A549 (cell line): Measurements from ENCODE around the gene ZNF365. TPM values are rescaled to one million over a fixed set of nuclear protein-coding genes. Genes with fewer than 3 reads are reported as not detected.
A peak's percentile ranks its signal among the peaks of the same experiment; 100 is the strongest.

Experiments used
- ATAC-seq, 2 experiments: fragments of 200-7000 bp in 1 of 2; fragments of >200 bp in 1 of 2; cut with Nextera tagmentation in 1 of 2; cut with Tn5 transposase in 1 of 2; 3 replicates each; pipeline versions ENCODE4 v1.8.0 to v1.9.1; 2018 to 2020; ENCODE audit warnings: mild to moderate bottlenecking in 1 of 2, moderate library complexity in 1 of 2
- CTCF ChIA-PET: fragments of 300-600 bp; sonication (Branson Sonifier 250); formaldehyde crosslinking; extraction: SDS; loops from one replicate; lab custom pipeline; 2021; ENCODE audit warnings: antibody characterized with exemption, inconsistent platforms; lab: Yijun Ruan, JAX
- POLR2A ChIA-PET: fragments of 350-600 bp; formaldehyde crosslinking; extraction: SDS; loops from one replicate; lab custom pipeline; 2021; ENCODE audit warnings: antibody characterized with exemption, inconsistent platforms; lab: Yijun Ruan, JAX
- DNase-seq, 2 experiments: peaks; one replicate each; pipeline versions ENCODE4 v3.0.0 to v3.0.0-alpha.2; 2011 to 2016; ENCODE audit warnings: low read depth in 1 of 2, low spot score in 1 of 2
- FAIRE-seq: peaks from 2 replicates; lab custom pipeline; 2011; peaks lifted over from hg19 to GRCh38; lab: Jason Lieb, UNC
- H3K27ac ChIP-seq, 2 experiments: fragments of >200 bp; sonication (Bioruptor Twin); formaldehyde crosslinking; 3 replicates each; pipeline ENCODE4 v1.5.1; 2016 to 2017
- H3K4me1 ChIP-seq: fragments of >200 bp; sonication (Bioruptor Twin); formaldehyde crosslinking; 3 replicates; pipeline ENCODE4 v1.6.1; 2016
- H3K4me2 ChIP-seq: fragments of >200 bp; sonication (Bioruptor Twin); formaldehyde crosslinking; 3 replicates; pipeline ENCODE4 v1.6.1; 2016
- H3K4me3 ChIP-seq: fragments of >200 bp; sonication (Bioruptor Twin); formaldehyde crosslinking; 3 replicates; pipeline ENCODE4 v1.5.1; 2016
- H3K9me3 ChIP-seq: fragments of >200 bp; sonication (Bioruptor Twin); formaldehyde crosslinking; 3 replicates; pipeline ENCODE4 v1.6.1; 2016
- BHLHE40 ChIP-seq: IDR thresholded peaks from 2 replicates; pipeline ENCODE4 v1.6.1; 2012; ENCODE audit warnings: low read depth, low read length, inconsistent platforms
- EHF ChIP-seq: fragments of 250-450 bp; sonication (Bioruptor Pico); IDR thresholded peaks from 2 replicates; pipeline ENCODE4 v1.5.0; 2020; ENCODE audit warnings: mild to moderate bottlenecking
- EP300 ChIP-seq, 2 experiments: fragments of >200 bp; sonication (Bioruptor Twin); formaldehyde crosslinking; IDR thresholded peaks; 2 replicates in 1 of 2; 3 replicates in 1 of 2; pipeline ENCODE4 v1.6.1; 2016 to 2017
- ESRRA ChIP-seq: fragments of 150-350 bp; IDR thresholded peaks from 2 replicates; pipeline ENCODE4 v1.6.1; 2014; ENCODE audit warnings: mild to moderate bottlenecking, low read length, borderline replicate concordance
- FOSB ChIP-seq: fragments of 250-450 bp; sonication (Bioruptor Pico); IDR thresholded peaks from 2 replicates; pipeline ENCODE4 v1.5.0; 2020; ENCODE audit warnings: mild to moderate bottlenecking, moderate library complexity
- FOSL2 ChIP-seq, 2 experiments: fragments of 450-650 bp in 1 of 2; fragments of >200 bp in 1 of 2; sonication (Bioruptor Twin) in 1 of 2; formaldehyde crosslinking; IDR thresholded peaks; 2 replicates each; pipeline versions ENCODE4 v1.5.0 to v1.6.1; 2016 to 2020; ENCODE audit warnings: mild to moderate bottlenecking in 1 of 2, moderate library complexity in 1 of 2
- FOXS1 ChIP-seq: fragments of 250-450 bp; sonication (Bioruptor Pico); IDR thresholded peaks from 2 replicates; pipeline ENCODE4 v1.5.0; 2020; ENCODE audit warnings: mild to moderate bottlenecking, moderate library complexity
- GATA3 ChIP-seq: IDR thresholded peaks from 2 replicates; pipeline ENCODE4 v1.6.1; 2012; ENCODE audit warnings: borderline replicate concordance
- HEYL ChIP-seq: fragments of 250-450 bp; sonication (Bioruptor Pico); IDR thresholded peaks from 2 replicates; pipeline ENCODE4 v1.8.0; 2021; ENCODE audit warnings: mild to moderate bottlenecking, moderate library complexity
- HOXB5 ChIP-seq: fragments of 250-450 bp; sonication (Bioruptor Pico); IDR thresholded peaks from 2 replicates; pipeline ENCODE4 v1.5.0; 2020; ENCODE audit warnings: mild to moderate bottlenecking, moderate library complexity
- KDM5A ChIP-seq: fragments of 200-600 bp; sonication (generic); IDR thresholded peaks from 2 replicates; pipeline ENCODE4 v1.6.1; 2016; ENCODE audit warnings: antibody characterized with exemption, mild to moderate bottlenecking
- MAZ ChIP-seq: fragments of 150-350 bp; IDR thresholded peaks from 2 replicates; pipeline ENCODE4 v1.6.1; 2014; ENCODE audit warnings: antibody characterized with exemption, low read depth, low read length, borderline replicate concordance
- MYC ChIP-seq: IDR thresholded peaks from 2 replicates; pipeline ENCODE4 v1.6.1; 2012; ENCODE audit warnings: mild to moderate bottlenecking, inconsistent platforms, low read length, improper control_type of control experiment, borderline replicate concordance
- NPAS2 ChIP-seq: fragments of 250-450 bp; sonication (Bioruptor Pico); IDR thresholded peaks from 2 replicates; pipeline ENCODE4 v1.8.0; 2022; ENCODE audit warnings: mild to moderate bottlenecking, moderate library complexity, borderline replicate concordance
- PBX3 ChIP-seq: IDR thresholded peaks from 2 replicates; pipeline ENCODE4 v1.6.1; 2012
- REST ChIP-seq: fragments of 200-600 bp; sonication (generic); IDR thresholded peaks from 2 replicates; pipeline ENCODE4 v1.6.1; 2016; ENCODE audit warnings: antibody characterized with exemption, mild to moderate bottlenecking, moderate library complexity
- RNF2 ChIP-seq: fragments of 200-600 bp; sonication (generic); IDR thresholded peaks from 2 replicates; pipeline ENCODE4 v1.6.1; 2016; ENCODE audit warnings: low read depth, mild to moderate bottlenecking, antibody characterized with exemption, moderate library complexity, borderline replicate concordance
- TFCP2L1 ChIP-seq: fragments of 250-450 bp; sonication (Bioruptor Pico); IDR thresholded peaks from 2 replicates; pipeline ENCODE4 v1.5.0; 2021; ENCODE audit warnings: mild to moderate bottlenecking
- USF2 ChIP-seq: fragments of 450-650 bp; IDR thresholded peaks from 2 replicates; pipeline ENCODE4 v1.6.1; 2014; ENCODE audit warnings: antibody characterized with exemption
- WGBS: methylation state at CpG from one replicate; pipeline ENCODE4 v1.1.6; 2017; ENCODE audit errors: missing lambda C conversion rate; 5-methylcytosine and 5-hydroxymethylcytosine counted together
- polyA plus RNA-seq, 4 experiments: library from polyadenylated mRNA; depleted of rRNA in 3 of 4; stranded (reverse); fragments of >200 nt; fragmentation: RNase III in 1 of 4; extraction: RNeasy Plus Mini Kit Qiagen cat#74134 plus additional on column Dnase treatment in 1 of 4; gene quantifications; 2 replicates in 3 of 4; 3 replicates in 1 of 4; pipeline ENCODE4 v1.2.3, GENCODE V29; 2011 to 2017

The ZNF365 gene
- polyA plus RNA-seq, 2 of the 4 experiments (the other 2 are of a cell fraction), result 1.3 to 1.5 TPM

- H3K4me2 ChIP-seq, result peak overlapping the region; percentile 48
- ATAC-seq, result peak; percentile 76 to 96
- 0% methylated on average over 1 of the region's 1 CpG for WGBS
- peak; percentile 43 to 76 for DNase-seq
- H3K9me3 ChIP-seq, result no peaks in the 10 kb centered on the region
- ChIA-PET POLR2A (no interaction called here), CTCF (interaction anchor here (0.5 to 1.4 kb wide), 5 partner anchors 13 to 1621 kb away, joined by 3 to 6 read pairs (median 4); no protein-coding TSS in a partner anchor)
- no peak for TF ChIP-seq RNF2
- TF ChIP-seq FOSL2 (IDR thresholded peaks at IDR 0.05), result peak; percentile 54; the same call in 1 of the 2 replicates
- TF ChIP-seq FOSL2 (CRISPR knock-in tag; IDR thresholded peaks at IDR 0.05), result peak; percentile 36
- TF ChIP-seq GATA3, result peak; percentile 47; the same call in 1 of the 2 replicates
- no peak for TF ChIP-seq HEYL (CRISPR knock-in tag)
- H3K27ac ChIP-seq, result peak overlapping the region; percentile 40 to 79; a peak in 4 of 6 replicates
- FAIRE-seq, result no peak
- H3K4me3 ChIP-seq, result no peak overlapping the region
- H3K4me1 ChIP-seq, result peaks cover 16% of the 10 kb centered on the region
Observed at GRCh38 chr10:62380016-62380415, 5.8 kb downstream of the ZNF365 start.

- no peak overlapping the region for H3K4me3 ChIP-seq
- no peak for ATAC-seq
- no peak for FAIRE-seq
- no peak for DNase-seq
- WGBS, result 91% methylated on average over 6 of the region's 6 CpGs
- TF ChIP-seq USF2, result no peak
- TF ChIP-seq, all 56 proteins: peak for 0
- Histone ChIP-seq H3K4me1 (peaks cover 16% of the 10 kb centered on the region), H3K27ac (peak overlapping the region in 1 of 2 experiments; percentile 55; a peak in 3 of 6 replicates), H3K4me2 (no peak overlapping the region), H3K9me3 (no peaks in the 10 kb centered on the region)
- ChIA-PET POLR2A (no interaction called here), CTCF (no interaction called here)
Observed at GRCh38 chr10:62381385-62382102, 7.4 kb downstream of the ZNF365 start.

GRCh38 chr10:62382831-62383230, 8.7 kb downstream of the ZNF365 start:
- FAIRE-seq (no peak), DNase-seq (no peak), ATAC-seq (no peak)
- Histone ChIP-seq H3K4me1 (peaks cover 16% of the 10 kb centered on the region), H3K4me2 (no peak overlapping the region), H3K4me3 (no peak overlapping the region), H3K9me3 (no peaks in the 10 kb centered on the region), H3K27ac (no peak overlapping the region)
- 76% methylated on average over 4 of the region's 4 CpGs for WGBS
- TF ChIP-seq MYC, result no peak
- ChIA-PET POLR2A (no interaction called here), CTCF (no interaction called here)

- ATAC-seq (no peak), FAIRE-seq (no peak), DNase-seq (peak in 1 of 2 experiments; percentile 10)
- 74% methylated on average over 5 of the region's 5 CpGs for WGBS
- Histone ChIP-seq H3K4me1 (peaks cover 16% of the 10 kb centered on the region), H3K27ac (no peak overlapping the region), H3K4me2 (no peak overlapping the region), H3K4me3 (no peak overlapping the region), H3K9me3 (no peaks in the 10 kb centered on the region)
- TF ChIP-seq KDM5A, result no peak
- no peak for TF ChIP-seq FOSB (CRISPR knock-in tag)
- no peak for TF ChIP-seq PBX3
- no peak for TF ChIP-seq MAZ
- no peak for TF ChIP-seq RNF2
- no peak for TF ChIP-seq REST
- TF ChIP-seq MYC, result no peak
- TF ChIP-seq EP300 (IDR thresholded peaks at IDR 0.05), result no peak
- TF ChIP-seq TFCP2L1, result no peak
- TF ChIP-seq HOXB5 (CRISPR knock-in tag), result no peak
- no peak for TF ChIP-seq USF2
- no peak for TF ChIP-seq BHLHE40
- TF ChIP-seq ESRRA, result no peak
- TF ChIP-seq EHF (CRISPR knock-in tag), result no peak
- TF ChIP-seq NPAS2 (CRISPR knock-in tag), result no peak
- TF ChIP-seq FOXS1 (CRISPR knock-in tag), result no peak
- ChIA-PET POLR2A (no interaction called here), CTCF (interaction anchor here (0.7 kb wide), 1 partner anchor 521 kb away, joined by 3 read pairs; no protein-coding TSS in a partner anchor)
Observed at GRCh38 chr10:62384057-62384446, 9.9 kb downstream of the ZNF365 start.
